Keratinocyte (primary cell): ENCODE results near the gene ARNT2.

Source experiments
- EZH2 ChIP-seq: IDR thresholded peaks from one replicate; pipeline ENCODE4 v1.6.1; 2012; ENCODE audit warnings: inconsistent platforms, mild to moderate bottlenecking, low read length, moderate library complexity
- TF ChIP-seq, protein P1 (sequence below), 3 experiments: IDR thresholded peaks in 1 of 3; conservative IDR thresholded peaks in 1 of 3; optimal IDR thresholded peaks in 1 of 3; 2 replicates in 2 of 3; 3 replicates in 1 of 3; pipeline versions ENCODE3 to v1.5.1; 2011; ENCODE audit warnings: low read length in 3 of 3, mild to moderate bottlenecking in 3 of 3, moderate library complexity in 2 of 3, control low read depth in 1 of 3, inconsistent platforms in 1 of 3; ENCODE audit not compliant: insufficient read depth in 2 of 3; ENCODE audit errors: extremely low read depth in 1 of 3

DNA sequence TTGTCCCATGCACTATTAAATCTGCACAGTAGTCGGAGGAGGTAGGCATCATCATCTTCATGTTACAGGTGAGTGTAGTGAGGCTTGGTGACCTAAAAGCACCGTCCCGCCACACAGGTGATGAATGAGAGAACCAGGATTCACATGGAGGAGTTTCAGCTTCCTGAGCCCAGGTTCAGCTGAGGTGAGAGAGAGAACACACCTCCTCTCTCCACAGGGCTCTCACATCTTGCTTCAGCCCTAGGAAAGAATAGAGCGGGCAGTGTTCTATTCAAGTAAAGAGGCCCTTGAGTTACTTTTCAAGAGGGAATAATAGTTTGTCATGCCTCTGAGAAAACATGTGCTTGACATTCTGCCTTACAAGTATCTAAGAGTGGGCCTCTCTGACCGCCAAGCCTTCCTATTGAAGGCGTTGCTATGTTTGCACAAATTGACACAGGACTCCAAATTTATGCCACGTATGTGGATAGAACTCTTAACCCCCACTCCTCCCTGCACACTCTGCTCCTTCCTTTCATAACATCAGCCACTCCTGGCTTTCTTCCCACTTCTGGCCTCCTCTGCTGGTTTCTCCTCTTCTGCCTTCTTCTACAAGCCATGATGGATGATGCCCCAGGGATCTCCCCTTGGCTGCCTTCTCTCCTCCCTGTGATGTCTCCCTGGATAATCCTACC lies 152.6 kb downstream of the ARNT2 start:
- TF ChIP-seq, protein P1, sequence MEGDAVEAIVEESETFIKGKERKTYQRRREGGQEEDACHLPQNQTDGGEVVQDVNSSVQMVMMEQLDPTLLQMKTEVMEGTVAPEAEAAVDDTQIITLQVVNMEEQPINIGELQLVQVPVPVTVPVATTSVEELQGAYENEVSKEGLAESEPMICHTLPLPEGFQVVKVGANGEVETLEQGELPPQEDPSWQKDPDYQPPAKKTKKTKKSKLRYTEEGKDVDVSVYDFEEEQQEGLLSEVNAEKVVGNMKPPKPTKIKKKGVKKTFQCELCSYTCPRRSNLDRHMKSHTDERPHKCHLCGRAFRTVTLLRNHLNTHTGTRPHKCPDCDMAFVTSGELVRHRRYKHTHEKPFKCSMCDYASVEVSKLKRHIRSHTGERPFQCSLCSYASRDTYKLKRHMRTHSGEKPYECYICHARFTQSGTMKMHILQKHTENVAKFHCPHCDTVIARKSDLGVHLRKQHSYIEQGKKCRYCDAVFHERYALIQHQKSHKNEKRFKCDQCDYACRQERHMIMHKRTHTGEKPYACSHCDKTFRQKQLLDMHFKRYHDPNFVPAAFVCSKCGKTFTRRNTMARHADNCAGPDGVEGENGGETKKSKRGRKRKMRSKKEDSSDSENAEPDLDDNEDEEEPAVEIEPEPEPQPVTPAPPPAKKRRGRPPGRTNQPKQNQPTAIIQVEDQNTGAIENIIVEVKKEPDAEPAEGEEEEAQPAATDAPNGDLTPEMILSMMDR (optimal IDR thresholded peaks at IDR 0.05 in 1 of 3, IDR thresholded peaks at IDR 0.05 in 1 of 3, conservative IDR thresholded peaks at IDR 0.05 in 1 of 3; ENCODE audit: extremely low read depth in 1 of 3, insufficient read depth in 2 of 3, low read length in 3 of 3) = no peak
- no peak for TF ChIP-seq EZH2
